MM.1S (cell line): ENCODE results near the gene ING4.

ENCODE experiments used
- CTCF ChIP-seq: fragments of 300-600 bp; sonication (generic); IDR thresholded peaks from 2 replicates; pipeline ENCODE4 v1.5.1; 2016; ENCODE audit warnings: antibody characterized with exemption, low read length, mixed read lengths
- EZH2 ChIP-seq: fragments of 300-600 bp; sonication (generic); optimal IDR thresholded peaks from 2 replicates; pipeline ENCODE3; 2017; ENCODE audit warnings: low read depth, mild to moderate bottlenecking, antibody characterized with exemption, low read length, mixed read lengths
- EZH2phosphoT487 ChIP-seq: fragments of 300-600 bp; sonication (generic); IDR thresholded peaks from 2 replicates; pipeline ENCODE4 v1.6.1; 2018; ENCODE audit warnings: antibody characterized with exemption, low read length

GRCh38 chr12:6632026-6632983, 30.6 kb downstream of the ING4 start:
- no peak for TF ChIP-seq CTCF
- TF ChIP-seq EZH2, result no peak
- no peak for TF ChIP-seq EZH2phosphoT487
